ENCODE results near the gene HOXA13.

DNA sequence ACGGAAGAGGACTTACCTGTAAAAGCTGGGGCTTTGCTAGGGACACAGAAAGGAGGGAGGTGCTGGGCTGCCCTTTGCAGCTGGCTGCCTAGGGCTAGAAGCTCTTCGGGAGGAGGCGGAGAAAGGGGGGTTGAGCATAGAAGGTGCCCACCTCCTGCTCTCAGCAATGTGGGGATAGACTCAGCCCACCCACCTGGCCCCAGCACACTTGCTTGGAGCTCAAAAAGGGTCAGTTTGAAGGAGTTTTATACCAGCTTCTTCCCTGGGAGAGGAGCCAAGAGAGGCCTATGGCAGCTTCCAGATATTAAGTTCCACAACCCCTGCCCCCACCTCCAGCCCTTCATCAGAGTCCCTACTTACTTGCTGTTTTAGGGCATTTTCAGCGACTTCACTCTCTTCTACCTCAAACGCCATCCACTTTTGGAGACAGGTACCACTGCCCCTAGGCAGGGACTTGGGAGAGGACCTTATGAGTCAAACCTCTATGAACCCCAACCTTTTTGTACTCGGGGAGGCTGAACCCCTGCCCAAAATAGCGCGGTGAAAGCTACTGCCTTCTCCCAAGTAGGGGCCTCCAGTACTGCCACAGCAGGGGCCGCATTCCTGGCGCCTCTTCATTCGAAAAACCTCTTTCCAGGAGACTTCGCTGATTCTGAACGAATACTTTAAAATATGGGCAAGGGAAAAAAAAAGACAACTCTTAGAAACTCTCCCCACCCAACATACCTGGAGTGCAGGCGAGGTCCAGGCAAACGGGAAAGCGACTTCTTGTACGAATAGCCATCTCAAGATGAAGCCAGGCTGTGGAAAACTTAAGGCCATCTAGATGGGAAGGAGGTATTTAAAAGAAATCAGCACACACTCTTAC, 41.5 kb upstream of the HOXA13 start:
- TF ChIP-seq MXI1 (IDR thresholded peaks at IDR 0.05; ENCODE audit: low read depth, low read length) (no peak), EP300 (IDR thresholded peaks at IDR 0.05; ENCODE audit: borderline replicate concordance in 1 of 2, control insufficient read depth in 1 of 2, low read depth in 2 of 2, low read length in 2 of 2) (no peak), NFXL1 (IDR thresholded peaks at IDR 0.05; ENCODE audit: borderline replicate concordance) (no peak), RFX5 (IDR thresholded peaks at IDR 0.05; ENCODE audit: low read depth, low read length) (no peak), POLR2A (IDR thresholded peaks at IDR 0.05; ENCODE audit: low read depth, low read length) (no peak)
- TF ChIP-seq, protein P1, sequence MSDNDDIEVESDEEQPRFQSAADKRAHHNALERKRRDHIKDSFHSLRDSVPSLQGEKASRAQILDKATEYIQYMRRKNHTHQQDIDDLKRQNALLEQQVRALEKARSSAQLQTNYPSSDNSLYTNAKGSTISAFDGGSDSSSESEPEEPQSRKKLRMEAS (IDR thresholded peaks at IDR 0.05; ENCODE audit: low read depth, low read length), result no peak
- TF ChIP-seq, protein P2, sequence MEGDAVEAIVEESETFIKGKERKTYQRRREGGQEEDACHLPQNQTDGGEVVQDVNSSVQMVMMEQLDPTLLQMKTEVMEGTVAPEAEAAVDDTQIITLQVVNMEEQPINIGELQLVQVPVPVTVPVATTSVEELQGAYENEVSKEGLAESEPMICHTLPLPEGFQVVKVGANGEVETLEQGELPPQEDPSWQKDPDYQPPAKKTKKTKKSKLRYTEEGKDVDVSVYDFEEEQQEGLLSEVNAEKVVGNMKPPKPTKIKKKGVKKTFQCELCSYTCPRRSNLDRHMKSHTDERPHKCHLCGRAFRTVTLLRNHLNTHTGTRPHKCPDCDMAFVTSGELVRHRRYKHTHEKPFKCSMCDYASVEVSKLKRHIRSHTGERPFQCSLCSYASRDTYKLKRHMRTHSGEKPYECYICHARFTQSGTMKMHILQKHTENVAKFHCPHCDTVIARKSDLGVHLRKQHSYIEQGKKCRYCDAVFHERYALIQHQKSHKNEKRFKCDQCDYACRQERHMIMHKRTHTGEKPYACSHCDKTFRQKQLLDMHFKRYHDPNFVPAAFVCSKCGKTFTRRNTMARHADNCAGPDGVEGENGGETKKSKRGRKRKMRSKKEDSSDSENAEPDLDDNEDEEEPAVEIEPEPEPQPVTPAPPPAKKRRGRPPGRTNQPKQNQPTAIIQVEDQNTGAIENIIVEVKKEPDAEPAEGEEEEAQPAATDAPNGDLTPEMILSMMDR (IDR thresholded peaks at IDR 0.05 in 2 of 3, conservative IDR thresholded peaks at IDR 0.05 in 1 of 3; ENCODE audit: control insufficient read depth in 2 of 3, extremely low read depth in 1 of 3, insufficient read depth in 1 of 3, low read depth in 3 of 3, low read length in 3 of 3), result no peak
- TF ChIP-seq, protein P3, sequence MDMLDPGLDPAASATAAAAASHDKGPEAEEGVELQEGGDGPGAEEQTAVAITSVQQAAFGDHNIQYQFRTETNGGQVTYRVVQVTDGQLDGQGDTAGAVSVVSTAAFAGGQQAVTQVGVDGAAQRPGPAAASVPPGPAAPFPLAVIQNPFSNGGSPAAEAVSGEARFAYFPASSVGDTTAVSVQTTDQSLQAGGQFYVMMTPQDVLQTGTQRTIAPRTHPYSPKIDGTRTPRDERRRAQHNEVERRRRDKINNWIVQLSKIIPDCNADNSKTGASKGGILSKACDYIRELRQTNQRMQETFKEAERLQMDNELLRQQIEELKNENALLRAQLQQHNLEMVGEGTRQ (IDR thresholded peaks at IDR 0.05; ENCODE audit: borderline replicate concordance, low read depth, low read length), result no peak
